NT2/D1 (cell line): ENCODE data around the gene ITGAE.

Experiments
- SUZ12 ChIP-seq: IDR thresholded peaks from 2 replicates; pipeline ENCODE4 v1.6.1; 2011; ENCODE audit not compliant: insufficient read length, insufficient read depth; ENCODE audit errors: extremely low read depth
- YY1 ChIP-seq: IDR thresholded peaks from 2 replicates; pipeline ENCODE4 v1.6.1; 2011; ENCODE audit not compliant: insufficient read length, insufficient read depth
- ZNF274 ChIP-seq: IDR thresholded peaks from 2 replicates; pipeline ENCODE4 v1.6.1; 2011; ENCODE audit warnings: mild to moderate bottlenecking, low read depth, low read length

- TF ChIP-seq ZNF274 (no peak), YY1 (no peak), SUZ12 (no peak)
Measured at GRCh38 chr17:3715296-3715695, 85.7 kb downstream of the ITGAE start.
